IPS-NIHi11 (cell line): ENCODE data around the gene S100P.
"Not testable (repeated sequence)": the region's sequence is repeated elsewhere in the genome, so short reads cannot be mapped to it uniquely, and the experiment has no call there.

ENCODE experiments used
- DNase-seq: peaks from one replicate; pipeline ENCODE4 v3.0.0; 2012; ENCODE audit warnings: mixed read lengths, low spot score

Gene S100P

DNA sequence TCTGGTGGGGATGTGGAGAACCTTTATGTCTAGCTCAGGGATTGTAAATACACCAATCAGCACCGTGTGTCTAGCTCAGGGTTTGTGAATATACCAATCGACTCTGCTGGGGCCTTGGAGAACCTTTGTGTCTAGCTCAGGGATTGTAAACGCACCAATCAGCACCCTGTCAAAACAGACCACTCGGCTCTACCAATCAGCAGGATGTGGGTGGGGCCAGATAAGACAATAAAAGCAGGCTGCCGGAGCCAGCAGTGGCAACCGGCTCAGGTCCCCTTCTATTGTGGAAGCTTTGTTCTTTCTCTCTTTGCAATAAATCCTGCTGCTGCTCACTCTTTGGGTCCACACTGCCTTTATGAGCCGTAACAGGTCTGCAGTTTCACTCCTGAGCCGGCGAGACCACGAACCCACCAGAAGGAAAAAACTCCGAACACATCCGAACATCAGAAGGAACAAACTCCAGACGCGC, 20.5 kb upstream of the S100P start:
- DNase-seq: not testable (repeated sequence)

DNA sequence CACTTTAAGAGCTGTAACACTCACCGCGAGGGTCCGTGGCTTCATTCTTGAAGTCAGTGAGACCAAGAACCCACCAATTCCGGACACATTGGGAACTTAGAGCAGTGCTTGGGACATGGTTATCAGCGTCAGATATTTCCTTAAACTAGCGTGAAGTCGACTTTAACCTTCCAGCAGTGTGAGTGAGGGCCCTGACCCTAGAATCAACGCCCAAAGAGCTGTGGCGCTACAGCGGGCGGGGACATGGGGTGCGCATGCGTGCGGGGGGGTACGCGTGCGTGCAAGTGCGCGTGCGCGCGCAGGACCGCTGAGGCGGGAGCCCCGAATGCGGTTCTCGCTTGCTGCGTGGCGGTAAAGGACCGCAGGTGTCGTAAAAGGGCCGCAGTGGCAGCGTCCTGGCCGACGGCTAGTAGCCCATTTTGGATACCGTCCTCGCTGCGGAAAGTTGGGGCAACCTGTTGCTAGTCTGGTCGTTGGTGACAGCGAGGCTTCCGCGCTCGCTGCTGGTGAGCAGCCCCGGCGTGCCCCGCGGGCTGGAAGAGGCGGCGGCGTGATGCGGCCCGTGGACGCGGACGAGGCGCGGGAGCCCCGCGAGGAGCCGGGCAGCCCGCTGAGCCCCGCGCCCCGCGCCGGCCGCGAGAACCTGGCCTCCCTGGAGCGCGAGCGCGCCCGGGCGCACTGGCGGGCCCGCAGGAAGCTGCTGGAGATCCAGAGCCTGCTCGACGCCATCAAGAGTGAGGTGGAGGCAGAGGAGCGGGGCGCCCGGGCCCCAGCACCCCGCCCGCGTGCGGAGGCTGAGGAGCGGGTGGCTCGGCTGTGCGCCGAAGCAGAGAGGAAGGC, 19.8 kb upstream of the S100P start:
- peak; percentile 97 for DNase-seq

DNA sequence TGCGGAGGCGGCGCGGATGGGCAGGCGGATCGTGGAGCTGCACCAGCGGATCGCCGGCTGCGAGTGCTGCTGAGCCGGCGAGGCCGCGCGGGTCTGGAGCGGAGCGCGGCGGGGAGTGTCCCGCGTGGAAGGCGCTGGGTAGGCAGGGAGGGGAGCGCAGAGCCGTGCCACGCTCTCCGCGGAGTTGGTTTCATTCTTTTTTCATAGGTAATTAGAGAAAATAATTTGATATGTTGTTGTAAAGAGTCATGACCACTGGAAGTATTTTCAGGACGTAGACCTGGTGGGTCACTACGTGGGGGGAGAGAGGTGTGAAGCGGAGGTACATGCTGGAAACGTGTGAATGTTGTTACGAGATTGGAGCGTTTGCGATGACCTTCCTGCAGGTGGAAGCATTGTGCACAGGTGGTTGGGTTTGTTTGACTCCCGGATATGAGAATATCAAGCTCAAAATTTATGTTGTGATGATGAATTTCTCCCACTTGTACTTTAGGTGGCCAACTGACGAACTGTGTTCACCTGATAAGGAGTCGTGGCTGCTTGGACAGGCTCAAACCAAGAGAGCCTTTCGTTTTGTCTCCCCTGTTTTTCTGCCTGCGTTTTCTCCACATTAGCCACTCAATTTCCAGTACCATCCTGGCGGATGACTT, 19.1 kb upstream of the S100P start:
- DNase-seq: no peak

DNA sequence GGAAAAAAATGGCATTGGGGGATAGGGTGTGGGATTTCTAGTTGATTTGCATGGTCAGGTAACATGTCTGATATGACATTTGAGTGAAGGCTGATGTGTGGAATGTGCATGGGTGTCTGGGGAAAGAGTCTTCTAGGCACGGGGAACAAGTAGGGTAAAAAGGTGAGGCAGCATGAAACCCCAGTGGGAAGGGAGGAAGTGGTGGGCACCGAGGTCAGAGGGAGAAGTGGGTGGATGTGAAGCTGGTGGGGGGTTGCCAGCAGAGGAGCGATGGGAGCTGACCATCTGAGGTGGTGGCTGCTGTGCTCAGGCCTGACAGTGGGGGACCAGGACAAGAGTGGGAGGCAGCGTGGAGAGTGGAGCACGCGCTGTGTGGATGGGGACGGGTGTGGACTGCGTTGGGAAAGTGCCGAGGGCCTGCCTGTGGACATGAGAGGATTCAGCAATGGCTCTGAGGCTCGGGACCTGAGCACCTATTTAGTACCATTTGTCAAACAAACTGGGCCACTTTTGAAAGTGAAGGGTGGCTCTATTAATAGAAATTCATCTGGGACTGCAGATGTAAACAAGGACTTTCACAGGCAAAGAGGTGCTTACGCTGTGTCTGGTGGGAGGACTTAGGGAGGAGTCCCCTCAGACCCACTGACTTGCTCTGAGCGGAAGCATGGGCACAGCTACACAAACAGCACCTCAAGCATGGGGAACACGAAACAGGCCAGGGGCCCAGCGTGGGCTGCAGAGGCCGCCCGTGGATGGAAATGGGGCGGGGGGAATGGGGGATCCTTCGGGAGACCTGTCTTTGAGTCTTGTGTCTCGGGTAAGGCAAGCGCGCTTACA, 16.7 kb upstream of the S100P start:
- DNase-seq: no peak

DNA sequence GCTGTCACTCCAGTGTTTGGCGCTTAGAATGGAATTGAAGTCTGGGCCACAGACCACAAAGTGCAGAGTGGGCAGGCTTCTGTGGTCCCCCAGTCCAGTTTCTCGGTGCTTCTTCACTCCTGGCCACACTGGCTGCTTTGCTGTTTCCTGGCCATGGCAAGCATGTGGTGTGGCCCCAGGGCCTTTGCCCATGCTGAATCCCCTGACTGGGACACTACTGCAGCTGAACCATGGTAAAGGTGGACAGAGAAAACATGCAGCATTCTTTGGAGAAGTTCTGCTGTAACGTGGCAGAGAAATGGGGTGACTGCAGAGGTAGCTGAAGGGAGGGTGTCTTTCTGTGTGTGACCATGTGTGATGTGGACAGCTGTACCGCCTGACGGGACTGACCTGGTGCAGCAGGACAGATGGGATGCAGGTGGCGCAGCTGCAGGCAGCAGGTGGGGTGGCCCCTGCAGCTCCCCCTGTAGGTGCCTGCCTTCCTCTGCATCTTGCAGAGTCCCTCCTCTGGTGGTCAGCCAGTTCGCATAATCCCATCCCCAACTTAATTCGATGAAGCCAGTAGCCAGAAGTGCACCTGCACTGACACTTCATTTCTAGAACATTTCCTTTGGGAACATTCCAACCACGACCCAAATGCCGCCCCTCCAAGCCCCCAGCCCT, 13.2 kb upstream of the S100P start:
- peak; percentile 84 for DNase-seq

DNA sequence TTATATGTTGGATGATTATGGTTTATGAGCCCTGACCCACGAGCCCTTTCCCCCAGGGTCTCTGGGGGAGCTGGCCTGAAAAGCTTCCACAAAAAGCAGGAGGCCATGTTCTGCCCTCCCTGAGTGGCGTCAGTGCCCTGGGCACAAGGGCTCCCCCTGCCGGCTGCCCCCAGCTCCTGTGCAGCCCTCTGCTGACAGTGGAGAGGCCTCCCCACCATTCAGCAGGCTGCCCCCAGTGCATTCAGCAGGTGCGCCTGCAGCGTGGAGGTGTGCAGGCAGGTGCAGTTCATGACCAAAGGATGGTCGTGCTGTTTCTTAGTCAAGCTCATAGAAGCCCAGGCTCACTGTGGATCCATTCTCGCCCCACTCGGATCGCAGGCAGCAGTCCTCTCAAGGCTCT, 12.5 kb upstream of the S100P start:
- no peak for DNase-seq

DNA sequence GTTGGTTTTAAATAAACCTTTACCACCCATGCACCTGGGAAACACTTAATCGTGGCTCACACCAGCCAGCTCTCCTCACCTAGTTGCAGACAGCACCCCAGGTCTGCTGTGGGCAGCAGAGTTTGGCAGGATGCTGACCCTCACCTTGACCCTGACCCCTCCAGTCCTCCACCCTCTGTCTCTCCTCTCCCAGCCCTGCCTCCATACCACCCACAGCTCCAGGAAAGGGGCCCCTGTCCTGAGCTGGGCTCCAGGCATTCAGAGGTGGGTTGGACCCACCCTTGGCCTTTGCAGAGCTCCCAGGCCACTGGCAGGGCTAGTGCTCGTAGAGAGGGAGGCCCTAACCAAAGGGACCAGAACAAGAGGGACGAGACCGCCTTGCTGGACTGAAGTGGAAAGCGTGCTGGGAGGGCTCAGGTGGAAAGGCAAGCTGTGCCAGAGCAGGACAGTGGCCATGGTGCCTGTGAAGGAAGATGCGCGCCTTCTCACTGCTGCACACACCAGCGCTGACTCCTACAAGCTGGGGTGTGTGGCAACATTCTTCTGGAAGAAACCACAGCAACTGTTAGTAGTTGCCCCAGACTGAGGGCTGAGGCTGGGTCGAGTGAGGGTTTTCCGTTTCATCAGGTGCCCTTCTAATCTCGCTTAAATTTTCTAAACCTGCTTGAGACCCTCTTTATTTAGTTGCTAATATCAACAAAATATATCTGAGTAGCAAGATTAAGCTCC, 10.7 kb upstream of the S100P start:
- no peak for DNase-seq

DNA sequence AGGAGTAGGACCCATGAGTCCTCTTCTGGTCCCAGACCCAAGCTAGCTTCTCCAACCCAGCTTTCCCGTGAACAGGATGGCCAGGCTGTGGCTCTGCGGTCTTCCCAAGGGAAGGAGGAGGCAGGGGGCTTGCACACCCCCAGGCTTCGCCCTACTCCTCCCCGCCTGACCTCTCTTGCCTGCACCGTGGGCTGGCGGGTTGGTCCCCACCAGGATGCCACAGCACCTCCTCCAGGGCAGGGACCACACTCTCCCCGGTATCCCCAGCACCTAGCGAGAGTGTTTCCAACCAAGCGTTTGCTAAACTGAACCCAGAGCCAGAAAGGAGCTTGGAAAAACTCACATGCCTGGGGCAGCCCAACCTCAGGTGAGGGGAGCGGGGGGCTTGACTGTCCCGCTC, 9.0 kb upstream of the S100P start:
- no peak for DNase-seq

DNA sequence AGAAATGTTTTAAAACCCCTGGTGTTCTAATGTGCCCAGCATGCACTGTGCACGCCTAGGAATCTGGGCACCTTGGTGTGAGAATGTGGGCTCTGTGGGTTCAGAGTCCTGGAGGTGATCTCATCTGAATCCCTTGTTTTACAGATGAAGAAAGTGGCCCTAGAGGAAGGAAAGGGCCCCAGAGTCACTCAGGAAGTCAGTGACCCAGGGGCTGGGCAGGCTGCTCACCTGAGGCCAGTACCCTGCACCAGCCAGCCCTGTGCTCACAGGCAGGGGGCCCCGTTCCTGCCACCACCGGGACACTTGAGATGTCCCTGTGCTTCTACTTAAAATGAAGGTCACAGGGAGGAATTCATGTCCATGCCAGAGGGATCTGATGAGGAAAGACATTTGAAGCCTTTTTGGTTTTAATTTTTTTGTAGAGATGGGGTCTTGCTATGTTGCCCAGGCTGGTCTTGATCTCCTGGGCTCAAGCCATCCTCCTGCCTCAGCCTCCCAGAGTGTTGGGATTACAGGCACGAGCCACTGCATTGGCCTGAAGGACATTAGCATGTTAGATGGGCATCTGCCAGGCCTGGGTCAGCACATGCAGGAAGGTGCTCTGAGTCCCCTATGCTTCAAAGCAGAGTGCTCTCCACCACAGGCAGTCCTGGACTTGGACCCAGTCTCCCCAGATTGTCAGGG, 7.4 kb upstream of the S100P start:
- DNase-seq: no peak

DNA sequence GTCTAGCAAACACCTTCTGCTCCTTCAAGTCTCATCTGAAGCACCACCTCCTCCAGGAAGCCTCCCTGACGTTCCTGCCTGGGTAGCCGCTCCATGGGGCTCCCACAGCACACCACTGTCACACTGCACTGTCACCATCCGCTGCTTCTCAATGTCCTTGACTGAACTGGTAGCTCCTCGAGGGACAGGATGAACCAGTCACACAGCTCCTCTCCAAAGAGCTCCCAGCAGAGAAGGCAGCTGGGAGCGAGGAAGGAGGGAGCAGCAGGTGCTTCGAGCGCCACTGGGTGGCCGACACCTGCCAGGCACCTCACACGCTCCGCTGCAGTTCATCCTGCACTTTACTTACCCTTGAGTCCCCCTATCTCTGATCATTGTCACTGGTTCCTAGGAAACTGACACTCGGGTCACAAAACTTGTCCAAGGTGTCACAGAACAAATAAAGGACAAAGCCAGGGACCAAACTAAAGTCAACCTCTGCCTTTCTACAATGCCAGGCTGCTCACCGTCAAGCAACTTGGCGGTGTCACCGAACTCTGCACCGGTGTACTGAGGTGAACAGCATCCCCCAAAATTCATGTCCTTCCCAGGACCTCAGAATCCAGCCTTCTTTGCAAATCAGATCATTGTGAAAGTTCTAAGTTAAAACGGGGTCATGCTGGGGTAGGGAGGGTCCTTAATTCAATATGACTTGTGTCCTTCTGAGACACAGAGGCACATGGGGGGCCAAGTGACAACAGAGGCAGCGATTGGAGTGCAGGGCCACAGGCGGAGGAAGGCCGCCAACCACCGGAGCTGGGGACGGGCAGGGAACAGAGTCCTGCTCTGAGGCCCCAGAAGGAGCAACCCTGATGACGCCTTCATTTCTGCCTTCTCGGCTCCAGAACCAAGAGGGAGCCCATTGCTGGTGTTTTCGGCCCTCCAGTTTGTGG, 5.5 kb upstream of the S100P start:
- no peak for DNase-seq

DNA sequence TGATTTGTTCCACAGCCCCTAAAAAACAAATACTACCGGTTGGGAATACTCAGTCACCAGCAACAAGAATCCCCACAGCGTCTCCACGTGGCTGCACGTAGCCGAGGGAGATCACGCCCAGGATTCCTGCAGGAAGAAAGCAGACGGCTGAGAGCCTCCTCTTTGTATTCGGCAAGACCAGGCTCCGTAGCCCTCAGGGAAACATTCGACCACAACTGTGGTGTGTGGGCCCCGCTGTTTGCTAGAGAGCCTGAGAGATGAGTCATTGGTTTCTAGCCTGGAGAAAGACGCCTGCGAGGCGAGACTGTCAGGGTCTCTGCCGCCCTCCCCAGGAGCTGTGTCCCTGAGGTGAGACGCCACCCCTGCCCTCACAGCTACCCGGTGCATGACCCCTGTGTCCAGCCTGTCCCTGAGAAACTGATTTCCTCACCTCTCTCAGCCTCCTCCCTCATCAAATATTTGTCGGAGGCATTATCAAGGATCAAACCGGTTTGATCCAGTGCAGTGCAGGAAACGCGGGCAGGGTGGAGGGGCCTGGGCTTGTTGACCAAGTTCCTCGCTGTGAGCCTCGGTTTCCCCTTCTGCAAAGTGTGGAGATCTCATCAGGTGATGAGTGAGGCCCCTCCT, 4.7 kb upstream of the S100P start:
- peak; percentile 60 for DNase-seq

DNA sequence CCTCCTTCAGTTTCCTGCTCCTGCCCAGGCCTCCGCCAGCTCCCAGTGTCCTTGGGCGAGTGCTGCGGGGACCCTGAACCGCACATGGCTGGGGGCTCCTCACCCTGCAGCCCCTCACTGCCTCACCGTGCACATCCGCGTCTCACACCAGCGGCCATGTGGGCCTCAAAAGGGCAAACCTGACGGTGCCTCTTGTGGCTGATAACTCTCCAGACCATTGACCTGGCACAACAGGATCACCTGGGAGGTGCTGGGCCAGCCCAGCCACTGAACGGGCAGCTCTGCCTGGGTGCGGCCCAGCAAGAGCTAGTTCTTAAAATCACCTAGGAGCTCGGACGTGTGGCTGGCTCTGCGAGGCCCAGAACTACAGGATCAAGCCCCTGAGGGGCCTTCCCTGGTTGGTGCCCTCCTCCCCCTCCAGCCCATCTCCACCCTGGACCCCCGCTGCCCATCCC, 4.1 kb upstream of the S100P start:
- DNase-seq: no peak

DNA sequence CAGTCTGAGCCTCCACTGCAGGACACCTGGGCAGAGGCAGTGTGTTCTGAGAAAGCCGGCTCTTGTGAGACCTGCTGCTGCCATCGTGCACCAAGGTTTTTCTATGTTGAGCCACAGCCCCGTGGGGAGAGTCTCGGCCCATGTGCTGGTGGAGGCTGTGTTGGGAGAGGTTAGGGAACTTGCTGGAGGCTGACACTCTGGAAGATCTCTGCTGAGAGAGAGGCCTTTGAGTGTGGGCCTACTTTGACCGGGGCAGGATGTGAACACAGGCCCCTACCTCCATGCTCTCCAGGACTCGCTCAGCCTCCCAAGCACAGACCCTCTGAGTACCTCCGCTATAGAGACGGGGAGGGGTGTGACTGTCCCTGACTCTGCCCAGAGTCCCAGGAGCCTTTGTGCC, 1.3 kb upstream of the S100P start:
- DNase-seq: no peak

DNA sequence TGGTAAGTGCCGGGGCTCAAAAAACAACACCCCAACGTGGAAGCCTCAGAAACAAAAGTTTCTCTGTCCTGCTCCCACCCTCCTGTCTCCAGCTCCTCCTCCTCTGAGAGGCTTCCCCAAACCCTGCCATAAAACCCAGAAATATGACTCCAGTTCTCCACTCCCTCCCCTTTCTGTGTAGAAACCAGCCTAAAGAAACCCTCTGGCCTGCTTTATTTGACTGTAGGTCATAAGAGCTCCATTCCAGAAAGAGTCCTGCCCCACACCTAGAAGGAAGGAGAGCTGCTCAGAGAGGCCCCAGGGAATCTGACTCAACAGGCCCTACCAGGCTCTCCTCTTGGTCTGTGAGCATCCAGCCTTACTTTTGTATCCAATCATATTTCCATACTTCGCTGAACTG, 872 bp upstream of the S100P start:
- DNase-seq: no peak

DNA sequence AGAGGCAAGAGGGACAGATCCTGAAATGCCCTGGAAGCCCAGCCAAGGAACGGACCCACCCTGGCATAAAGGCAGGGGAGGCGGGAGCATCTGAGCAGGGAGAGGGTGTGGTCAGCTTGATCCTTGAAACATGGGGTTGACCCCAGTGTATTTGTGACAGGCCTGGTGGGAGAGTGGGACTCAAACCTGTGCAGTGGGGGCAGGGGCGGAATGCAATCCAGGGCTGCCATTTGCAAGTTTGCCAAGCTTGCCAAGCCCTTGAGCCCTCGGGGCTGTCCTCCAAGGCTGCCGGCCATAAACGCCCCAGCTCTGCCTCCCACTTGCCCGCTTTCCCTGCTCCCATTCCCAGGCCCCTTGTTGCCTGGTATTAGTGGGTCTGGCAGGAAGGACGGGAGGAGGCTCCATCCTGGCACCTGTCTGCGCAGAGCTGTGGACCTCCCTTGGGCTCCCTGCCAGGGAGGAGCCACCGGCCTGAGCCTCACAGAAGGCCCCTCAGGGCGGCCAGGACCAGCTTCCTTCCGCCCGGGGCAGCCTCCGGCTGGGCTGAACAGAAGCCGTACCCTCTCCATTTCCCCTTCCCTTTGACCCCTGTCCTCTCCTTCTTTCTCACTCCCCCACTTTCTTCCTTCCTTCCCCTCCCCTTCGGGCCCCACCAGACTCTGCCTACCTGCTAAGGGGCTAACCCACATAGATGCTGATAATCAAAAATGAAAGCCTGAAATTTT, 661 bp downstream of the S100P start:
- DNase-seq: no peak

DNA sequence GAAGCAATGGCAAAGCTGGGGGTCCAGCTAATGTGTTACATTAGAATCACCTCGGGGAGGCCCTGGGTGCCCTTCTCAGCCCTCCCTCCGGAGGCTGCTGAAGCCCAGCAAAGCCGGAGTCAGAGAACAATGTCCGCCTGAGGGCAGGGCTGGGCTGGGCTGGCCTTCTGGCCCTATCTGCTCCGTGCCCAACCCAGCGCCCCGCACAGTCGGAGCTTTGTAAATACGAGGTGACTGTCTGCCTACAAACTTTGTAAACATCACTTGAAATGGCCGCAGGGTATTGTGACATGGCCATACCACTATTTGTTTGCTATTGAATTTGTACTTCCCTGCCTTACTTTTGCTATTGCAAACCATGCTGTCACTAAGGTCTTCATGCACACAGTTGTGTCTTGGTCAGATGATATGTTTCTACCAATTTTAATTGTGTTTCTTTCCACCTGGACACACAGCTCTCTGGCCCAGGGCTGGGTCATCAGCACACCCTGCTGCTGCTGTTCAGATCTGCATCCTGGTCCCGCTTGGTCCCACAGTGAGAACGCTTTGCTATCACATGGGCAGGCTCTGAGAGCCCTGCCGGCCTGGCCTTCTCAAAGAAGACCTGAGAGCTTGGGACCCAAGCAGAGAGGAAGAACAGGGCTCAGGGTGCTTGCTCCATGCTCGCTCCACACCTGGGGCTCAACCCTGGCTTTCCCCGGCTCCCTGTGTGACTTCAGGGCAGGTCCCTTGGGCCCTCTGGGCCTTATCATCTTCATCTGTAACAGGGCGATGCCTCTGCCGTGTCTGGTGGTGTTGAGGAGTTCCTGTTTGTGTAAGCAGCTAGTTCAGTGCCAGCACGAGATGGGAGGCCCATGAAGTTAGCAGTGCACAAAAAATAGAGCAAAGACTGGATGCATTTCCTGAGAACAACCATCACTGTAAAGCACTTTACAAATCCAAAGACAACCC, 2.3 kb downstream of the S100P start:
- DNase-seq: no peak

DNA sequence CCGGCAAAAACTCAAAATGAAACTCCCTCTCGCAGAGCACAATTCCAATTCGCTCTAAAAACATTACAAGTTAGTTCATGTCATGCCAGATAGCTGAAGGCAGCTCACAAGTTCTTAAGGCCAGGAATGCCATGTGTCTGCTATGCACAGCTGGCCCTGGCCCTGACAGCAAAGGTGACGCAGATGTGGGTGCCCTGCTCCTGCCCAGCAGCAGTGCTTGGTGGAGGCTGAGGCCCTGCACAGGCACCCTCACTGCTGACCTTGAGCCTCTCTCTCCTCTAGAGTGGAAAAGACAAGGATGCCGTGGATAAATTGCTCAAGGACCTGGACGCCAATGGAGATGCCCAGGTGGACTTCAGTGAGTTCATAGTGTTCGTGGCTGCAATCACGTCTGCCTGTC, 2.9 kb downstream of the S100P start:
- no peak for DNase-seq
